Neural cell (in vitro differentiated cells): ENCODE measurements around the gene NHLRC4. TPM values are rescaled to one million over a fixed set of nuclear protein-coding genes. Genes with fewer than 3 reads are reported as not detected.

Experiments
- H2AFZ ChIP-seq: fragments of 200-600, 300-800 bp; sonication (generic), shearing (Covaris generic); 2 replicates; pipeline ENCODE4 v1.6.0; 2014; ENCODE audit warnings: low read depth, mild to moderate bottlenecking, antibody characterized with exemption, low read length, moderate library complexity
- H3F3A ChIP-seq: fragments of 200-600 bp; shearing (Covaris generic); 2 replicates; pipeline ENCODE4 v1.6.1; 2016; ENCODE audit warnings: mild to moderate bottlenecking, moderate library complexity, mixed read lengths, antibody characterized with exemption, low read length; ENCODE audit not compliant: insufficient read depth, poor library complexity, severe bottlenecking
- H3K27ac ChIP-seq: fragments of 200-600, 300-800 bp; sonication (generic), shearing (Covaris generic); 2 replicates; pipeline ENCODE4 v1.5.1; 2014; ENCODE audit warnings: mild to moderate bottlenecking, low read length, moderate library complexity
- H3K27me3 ChIP-seq: fragments of 300-800, 200-600 bp; sonication (generic), shearing (Covaris generic); 2 replicates; pipeline ENCODE4 v1.6.0; 2014; ENCODE audit warnings: mild to moderate bottlenecking, low read depth, low read length, moderate library complexity; ENCODE audit not compliant: insufficient read depth
- H3K36me3 ChIP-seq: fragments of 300-800, 200-600 bp; sonication (generic), shearing (Covaris generic); 2 replicates; pipeline ENCODE4 v1.5.1; 2014; ENCODE audit warnings: mild to moderate bottlenecking, antibody characterized with exemption, low read length, moderate library complexity; ENCODE audit not compliant: insufficient read depth
- H3K4me2 ChIP-seq: fragments of 300-800, 200-600 bp; sonication (generic), shearing (Covaris generic); 2 replicates; pipeline ENCODE4 v1.6.0; 2014; ENCODE audit warnings: mild to moderate bottlenecking, low read length
- H3K4me3 ChIP-seq: fragments of 300-800, 200-600 bp; sonication (generic), shearing (Covaris generic); 2 replicates; pipeline ENCODE4 v1.5.1; 2014; ENCODE audit warnings: mild to moderate bottlenecking, low read length, moderate library complexity
- H3K79me2 ChIP-seq: fragments of 200-600 bp; shearing (Covaris generic); replicated peaks from 2 replicates; pipeline ENCODE4 v1.6.0; 2014; ENCODE audit warnings: mild to moderate bottlenecking, low read length, moderate library complexity; ENCODE audit not compliant: insufficient read depth
- H3K9ac ChIP-seq: fragments of 300-800, 200-600 bp; sonication (generic), shearing (Covaris generic); 2 replicates; pipeline ENCODE4 v1.6.1; 2016; ENCODE audit warnings: mild to moderate bottlenecking, low read length, mixed read lengths
- H3K9me2 ChIP-seq: fragments of 200-600 bp; shearing (Covaris generic); 2 replicates; pipeline ENCODE4 v1.6.1; 2016; ENCODE audit warnings: mild to moderate bottlenecking, low read length, mixed read lengths; ENCODE audit not compliant: insufficient read depth
- H3K9me3 ChIP-seq: fragments of 200-600, 300-800 bp; sonication (generic), shearing (Covaris generic); 2 replicates; pipeline ENCODE4 v1.6.1; 2016; ENCODE audit warnings: mild to moderate bottlenecking, mixed run types, low read length, moderate library complexity, mixed read lengths
- H4K20me1 ChIP-seq: fragments of 200-600 bp; shearing (Covaris generic); 2 replicates; pipeline ENCODE4 v1.6.1; 2016; ENCODE audit warnings: mild to moderate bottlenecking, mixed run types; ENCODE audit not compliant: insufficient read depth
- EP300 ChIP-seq: fragments of 450-650 bp; conservative IDR thresholded peaks from 2 replicates; pipeline ENCODE4 v1.6.1; 2014; ENCODE audit warnings: antibody characterized with exemption, mild to moderate bottlenecking, moderate library complexity; ENCODE audit not compliant: poor library complexity, severe bottlenecking
- EZH2 ChIP-seq: fragments of 200-600, 300-800 bp; shearing (Covaris generic), sonication (generic); IDR thresholded peaks from 2 replicates; pipeline ENCODE4 v1.6.1; 2014; ENCODE audit warnings: antibody characterized with exemption, low read length, borderline replicate concordance, mild to moderate bottlenecking; ENCODE audit not compliant: insufficient read depth, poor library complexity, severe bottlenecking
- MXI1 ChIP-seq: fragments of 450-650 bp; conservative IDR thresholded peaks from 2 replicates; pipeline ENCODE4 v1.6.1; 2014; ENCODE audit warnings: antibody characterized with exemption, mild to moderate bottlenecking; ENCODE audit not compliant: poor library complexity, severe bottlenecking
- POLR2AphosphoS5 ChIP-seq: IDR thresholded peaks from 2 replicates; pipeline ENCODE4 v1.6.1; 2012
- RAD21 ChIP-seq: fragments of 450-650 bp; conservative IDR thresholded peaks from 2 replicates; pipeline ENCODE4 v1.6.1; 2014; ENCODE audit warnings: antibody characterized with exemption, mild to moderate bottlenecking, moderate library complexity
- REST ChIP-seq: IDR thresholded peaks from 2 replicates; pipeline ENCODE4 v1.6.1; 2012; ENCODE audit warnings: borderline replicate concordance
- SMC3 ChIP-seq: fragments of 450-650 bp; conservative IDR thresholded peaks from 2 replicates; pipeline ENCODE4 v1.6.1; 2014; ENCODE audit warnings: antibody characterized with exemption, mild to moderate bottlenecking, moderate library complexity; ENCODE audit not compliant: poor library complexity
- TAF1 ChIP-seq: IDR thresholded peaks from 2 replicates; pipeline ENCODE4 v1.6.1; 2012; ENCODE audit warnings: low read depth
- polyA plus RNA-seq: library from polyadenylated mRNA; depleted of rRNA; stranded (reverse); fragments of >200 nt; gene quantifications from 2 replicates; pipeline ENCODE4 v1.2.3, GENCODE V29; 2014
- TF ChIP-seq, protein P1 (sequence below): fragments of 450-650 bp; IDR thresholded peaks from 2 replicates; pipeline ENCODE4 v1.5.1; 2014; ENCODE audit warnings: antibody characterized with exemption, mild to moderate bottlenecking, moderate library complexity; ENCODE audit not compliant: poor library complexity, severe bottlenecking

NHLRC4 gene
- polyA plus RNA-seq, 1 donor from 2014 or later, result not detected

- H3K36me3 ChIP-seq, result peaks cover 4% of the 10 kb centered on the region
- no peaks in the 10 kb centered on the region for H4K20me1 ChIP-seq
- H3K4me2 ChIP-seq, result no peak overlapping the region
- no peak overlapping the region for H2AFZ ChIP-seq
- peaks cover 16% of the 10 kb centered on the region for H3K79me2 ChIP-seq
- no peak overlapping the region for H3K4me3 ChIP-seq
- no peak for TF ChIP-seq MXI1
- TF ChIP-seq POLR2AphosphoS5, result peak; percentile 28
- TF ChIP-seq REST, result no peak
- no peak for TF ChIP-seq SMC3
- no peak for TF ChIP-seq EZH2
- TF ChIP-seq TAF1, result no peak
- no peak for TF ChIP-seq RAD21
- H3F3A ChIP-seq, result no peaks in the 10 kb centered on the region
- no peak overlapping the region for H3K9ac ChIP-seq
- no peak overlapping the region for H3K27ac ChIP-seq
- H3K9me3 ChIP-seq, result no peaks in the 10 kb centered on the region
- no peaks in the 10 kb centered on the region for H3K9me2 ChIP-seq
- H3K27me3 ChIP-seq, result no peaks in the 10 kb centered on the region
Measured at GRCh38 chr16:525123-525519, 41.7 kb upstream of the NHLRC4 start.

DNA sequence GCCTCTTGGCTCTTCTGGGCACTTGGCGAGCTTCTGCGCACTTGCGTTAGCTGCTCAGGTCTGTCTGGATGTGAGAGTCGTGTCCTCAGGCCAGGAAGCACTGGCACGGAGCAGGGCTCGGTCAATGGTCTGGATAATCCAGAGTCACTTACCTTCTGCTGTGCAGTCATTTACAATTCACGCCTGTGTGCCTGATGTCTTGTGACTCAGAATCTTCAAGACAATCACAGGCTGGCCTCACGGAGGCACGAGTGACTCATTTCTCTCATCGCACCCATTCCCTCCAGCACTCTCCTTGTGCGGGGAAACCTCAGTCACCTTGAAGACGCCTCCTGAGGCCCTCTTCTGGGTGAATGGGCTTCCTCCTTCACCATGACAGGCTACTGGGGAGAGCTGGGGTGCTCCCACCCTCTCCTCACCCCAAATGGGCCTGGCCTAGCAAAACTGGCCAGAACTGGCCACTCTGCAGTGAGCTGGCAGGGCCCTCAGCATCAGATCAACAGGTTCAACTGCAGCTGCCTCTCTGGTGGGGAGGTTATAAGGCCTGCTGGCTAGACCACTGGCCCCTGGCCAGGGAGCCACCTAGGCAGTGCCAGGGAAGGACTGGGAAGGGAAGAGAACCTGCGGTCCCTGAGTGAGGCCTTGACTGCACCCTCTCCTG is 41.2 kb upstream of the NHLRC4 start:
- peak overlapping the region; percentile 86 for H3K9ac ChIP-seq
- H3K27me3 ChIP-seq, result no peaks in the 10 kb centered on the region
- TF ChIP-seq EZH2, result no peak
- no peak for TF ChIP-seq SMC3
- TF ChIP-seq REST, result no peak
- TF ChIP-seq MXI1, result no peak
- TF ChIP-seq EP300, result no peak
- TF ChIP-seq POLR2AphosphoS5, result no peak
- TF ChIP-seq RAD21, result no peak
- TF ChIP-seq, protein P1, sequence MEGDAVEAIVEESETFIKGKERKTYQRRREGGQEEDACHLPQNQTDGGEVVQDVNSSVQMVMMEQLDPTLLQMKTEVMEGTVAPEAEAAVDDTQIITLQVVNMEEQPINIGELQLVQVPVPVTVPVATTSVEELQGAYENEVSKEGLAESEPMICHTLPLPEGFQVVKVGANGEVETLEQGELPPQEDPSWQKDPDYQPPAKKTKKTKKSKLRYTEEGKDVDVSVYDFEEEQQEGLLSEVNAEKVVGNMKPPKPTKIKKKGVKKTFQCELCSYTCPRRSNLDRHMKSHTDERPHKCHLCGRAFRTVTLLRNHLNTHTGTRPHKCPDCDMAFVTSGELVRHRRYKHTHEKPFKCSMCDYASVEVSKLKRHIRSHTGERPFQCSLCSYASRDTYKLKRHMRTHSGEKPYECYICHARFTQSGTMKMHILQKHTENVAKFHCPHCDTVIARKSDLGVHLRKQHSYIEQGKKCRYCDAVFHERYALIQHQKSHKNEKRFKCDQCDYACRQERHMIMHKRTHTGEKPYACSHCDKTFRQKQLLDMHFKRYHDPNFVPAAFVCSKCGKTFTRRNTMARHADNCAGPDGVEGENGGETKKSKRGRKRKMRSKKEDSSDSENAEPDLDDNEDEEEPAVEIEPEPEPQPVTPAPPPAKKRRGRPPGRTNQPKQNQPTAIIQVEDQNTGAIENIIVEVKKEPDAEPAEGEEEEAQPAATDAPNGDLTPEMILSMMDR, result no peak
- TF ChIP-seq TAF1, result no peak
- peak overlapping the region; percentile 97 for H3K4me3 ChIP-seq
- no peak overlapping the region for H3K4me2 ChIP-seq
- H3K79me2 ChIP-seq, result peaks cover 16% of the 10 kb centered on the region
- H3K36me3 ChIP-seq, result no peaks in the 10 kb centered on the region
- H4K20me1 ChIP-seq, result no peaks in the 10 kb centered on the region
- no peaks in the 10 kb centered on the region for H3K9me2 ChIP-seq
- H3F3A ChIP-seq, result no peaks in the 10 kb centered on the region
- no peaks in the 10 kb centered on the region for H3K9me3 ChIP-seq
- H3K27ac ChIP-seq, result no peak overlapping the region
- no peak overlapping the region for H2AFZ ChIP-seq
